Spleen (tissue), 11 donors: ENCODE data around the gene SREBF1. TPM values are rescaled to one million over a fixed set of nuclear protein-coding genes. Genes with fewer than 3 reads are reported as not detected.

Source experiments
- DNase-seq: peaks from one replicate; pipeline ENCODE4 v3.0.0-alpha.2; 2020
- H3K27ac ChIP-seq, 8 donors: fragments of 200-600 bp; sonication (generic) in 7 of 8; 1 replicate in 4 of 8; 2 replicates in 4 of 8; pipeline versions ENCODE4 v1.5.0 to v1.8.0; 2016 to 2021; ENCODE audit warnings: inconsistent platforms in 4 of 8, mild to moderate bottlenecking in 4 of 8, moderate library complexity in 1 of 8
- H3K27me3 ChIP-seq, 7 donors: fragments of 200-600 bp; sonication (generic) in 6 of 7; replicated peaks in 1 of 7; 1 replicate in 4 of 7; 2 replicates in 3 of 7; pipeline versions ENCODE4 v1.5.0 to v1.8.0; 2016 to 2021; ENCODE audit warnings: inconsistent platforms in 3 of 7, mild to moderate bottlenecking in 1 of 7
- H3K36me3 ChIP-seq, 6 donors: fragments of 200-600 bp; sonication (generic) in 5 of 6; 1 replicate in 4 of 6; 2 replicates in 2 of 6; pipeline versions ENCODE4 v1.5.0 to v1.8.0; 2016 to 2021; ENCODE audit warnings: inconsistent platforms in 2 of 6
- H3K4me1 ChIP-seq, 6 donors: fragments of 200-600 bp; sonication (generic) in 5 of 6; 1 replicate in 3 of 6; 2 replicates in 3 of 6; pipeline versions ENCODE4 v1.5.0 to v1.8.0; 2016 to 2021; ENCODE audit warnings: inconsistent platforms in 3 of 6
- H3K4me3 ChIP-seq, 8 donors: fragments of 200-600 bp; sonication (generic) in 7 of 8; 1 replicate in 4 of 8; 2 replicates in 4 of 8; pipeline versions ENCODE4 v1.5.0 to v1.8.0; 2016 to 2021; ENCODE audit warnings: inconsistent platforms in 4 of 8, mild to moderate bottlenecking in 4 of 8, moderate library complexity in 2 of 8
- H3K9me3 ChIP-seq, 8 donors: fragments of 200-600 bp; sonication (generic) in 7 of 8; 1 replicate in 4 of 8; 2 replicates in 4 of 8; pipeline versions ENCODE4 v1.5.0 to v1.8.0; 2016 to 2021; ENCODE audit warnings: inconsistent platforms in 4 of 8
- POLR2A ChIP-seq, 3 donors: fragments of 450-650 bp; IDR thresholded peaks; one replicate each; pipeline ENCODE4 v1.5.1; 2017; ENCODE audit warnings: antibody characterized with exemption in 3 of 3, mild to moderate bottlenecking in 1 of 3
- POLR2AphosphoS5 ChIP-seq, 3 donors: sonication (generic); formaldehyde crosslinking; IDR thresholded peaks; one replicate each; pipeline ENCODE4 v1.5.1; 2017; ENCODE audit warnings: antibody characterized with exemption in 3 of 3
- WGBS, 5 donors: extraction: QIAGEN DNeasy Blood & Tissue Kit in 3 of 5; methylation state at CpG; one replicate each; pipeline versions ENCODE4 v1.1.5 to v1.1.7; 2013 to 2018; 5-methylcytosine and 5-hydroxymethylcytosine counted together
- intact Hi-C: fragments of 100-400 bp; cut with DNase I; formaldehyde crosslinking; loops from one replicate; pipeline ENCODE4 v1.15.0; 2023; ENCODE audit warnings: low total_unique reads
- polyA plus RNA-seq, 3 donors: library from polyadenylated mRNA; stranded (reverse); fragments of 200-250 nt; gene quantifications; one replicate each; pipeline ENCODE4 v1.2.1, GENCODE V29; 2013
- total RNA-seq, 7 donors: library from RNA; depleted of rRNA in 3 of 7; stranded (reverse); fragments of >200 nt in 3 of 7; fragmentation: NEBNext Ultra II Directional in 4 of 7; extraction: Animal tissue kit (Norgen Biotek cat#: 25700) in 4 of 7; gene quantifications; one replicate each; pipeline versions ENCODE4 v1.1.0 to v1.2.1, GENCODE V29; 2016 to 2021
- TF ChIP-seq, protein P1 (sequence below), 11 experiments: fragments of 200-600 bp in 7 of 11; fragments of 450-650 bp in 4 of 11; sonication (generic) in 4 of 11; IDR thresholded peaks in 8 of 11; conservative IDR thresholded peaks in 3 of 11; 1 replicate in 7 of 11; 2 replicates in 4 of 11; pipeline versions ENCODE4 v1.4.0 to v1.8.0; 2016 to 2021; ENCODE audit warnings: antibody characterized with exemption in 11 of 11, inconsistent platforms in 4 of 11, mild to moderate bottlenecking in 1 of 11
- donor health status: healthy with polysubstance abuse.
- donor health status: DM: no; HTN: no; CAD: no; lungs with moderate emphysema.
- donor health status: DM: no; HTN: no; CAD: no.
- donor health status: Bipolar disorder and iron deficiency.
- donor health status: healthy.
- donor health status: DM: no; HTN: no; CAD: no.
- donor health status: DM: yes; HTN: yes; CAD: no.

SREBF1 gene
- total and polyA plus RNA-seq, 10 donors: 25.0 to 74.8 (median 48.0) TPM

DNA sequence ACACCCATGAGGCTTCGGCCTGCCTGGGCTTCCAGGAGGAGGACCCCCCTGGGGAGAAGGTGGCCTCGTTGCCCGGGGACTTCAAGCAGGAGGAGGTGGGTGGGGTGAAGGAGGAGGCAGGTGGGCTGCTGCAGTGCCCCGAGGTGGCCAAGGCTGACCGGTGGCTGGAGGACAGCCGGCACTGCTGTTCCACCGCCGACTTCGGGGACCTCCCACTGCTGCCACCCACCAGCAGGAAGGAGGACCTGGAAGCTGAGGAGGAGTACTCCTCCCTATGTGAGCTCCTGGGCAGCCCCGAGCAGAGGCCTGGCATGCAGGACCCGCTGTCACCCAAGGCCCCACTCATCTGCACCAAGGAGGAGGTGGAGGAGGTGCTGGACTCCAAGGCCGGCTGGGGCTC, 41.5 kb downstream of the SREBF1 start:
- Histone ChIP-seq H3K36me3 (peaks cover 0 to 71% (median 57%) of the 10 kb centered on the region in 6 donors), H3K9me3 (no peaks in the 10 kb centered on the region), H3K27me3 (no peaks in the 10 kb centered on the region), H3K4me1 (peaks cover 27 to 55% (median 45%) of the 10 kb centered on the region in 6 donors), H3K4me3 (no peak overlapping the region), H3K27ac (no peak overlapping the region)
- TF ChIP-seq POLR2A (IDR thresholded peaks at IDR 0.05) (no peak), POLR2AphosphoS5 (IDR thresholded peaks at IDR 0.05) (no peak)
- TF ChIP-seq, protein P1, sequence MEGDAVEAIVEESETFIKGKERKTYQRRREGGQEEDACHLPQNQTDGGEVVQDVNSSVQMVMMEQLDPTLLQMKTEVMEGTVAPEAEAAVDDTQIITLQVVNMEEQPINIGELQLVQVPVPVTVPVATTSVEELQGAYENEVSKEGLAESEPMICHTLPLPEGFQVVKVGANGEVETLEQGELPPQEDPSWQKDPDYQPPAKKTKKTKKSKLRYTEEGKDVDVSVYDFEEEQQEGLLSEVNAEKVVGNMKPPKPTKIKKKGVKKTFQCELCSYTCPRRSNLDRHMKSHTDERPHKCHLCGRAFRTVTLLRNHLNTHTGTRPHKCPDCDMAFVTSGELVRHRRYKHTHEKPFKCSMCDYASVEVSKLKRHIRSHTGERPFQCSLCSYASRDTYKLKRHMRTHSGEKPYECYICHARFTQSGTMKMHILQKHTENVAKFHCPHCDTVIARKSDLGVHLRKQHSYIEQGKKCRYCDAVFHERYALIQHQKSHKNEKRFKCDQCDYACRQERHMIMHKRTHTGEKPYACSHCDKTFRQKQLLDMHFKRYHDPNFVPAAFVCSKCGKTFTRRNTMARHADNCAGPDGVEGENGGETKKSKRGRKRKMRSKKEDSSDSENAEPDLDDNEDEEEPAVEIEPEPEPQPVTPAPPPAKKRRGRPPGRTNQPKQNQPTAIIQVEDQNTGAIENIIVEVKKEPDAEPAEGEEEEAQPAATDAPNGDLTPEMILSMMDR (IDR thresholded peaks at IDR 0.05 in 8 of 11, conservative IDR thresholded peaks at IDR 0.05 in 3 of 11): no peak
- 81 to 94% (median 89%) methylated on average over 2 to 12 of the region's 12 CpGs for WGBS, 5 donors
- intact Hi-C loops: loop anchor here (10.0 kb wide), 1 partner anchor 50 kb away; no protein-coding TSS in a partner anchor
- no peak for DNase-seq

DNA sequence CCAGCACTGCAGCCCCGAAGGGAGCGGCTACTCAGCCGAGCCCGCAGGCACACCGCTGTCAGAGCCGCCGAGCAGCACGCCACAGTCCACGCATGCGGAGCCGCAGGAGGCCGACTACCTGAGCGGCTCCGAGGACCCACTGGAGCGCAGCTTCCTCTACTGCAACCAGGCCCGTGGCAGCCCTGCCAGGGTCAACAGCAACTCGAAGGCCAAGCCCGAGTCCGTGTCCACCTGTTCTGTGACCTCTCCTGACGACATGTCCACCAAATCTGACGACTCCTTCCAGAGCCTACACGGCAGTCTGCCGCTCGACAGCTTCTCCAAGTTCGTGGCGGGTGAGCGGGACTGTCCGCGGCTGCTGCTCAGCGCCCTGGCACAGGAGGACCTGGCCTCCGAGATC, 42.4 kb downstream of the SREBF1 start:
- intact Hi-C loops: loop anchor here (10.0 kb wide), 1 partner anchor 50 kb away; no protein-coding TSS in a partner anchor
- TF ChIP-seq POLR2AphosphoS5 (IDR thresholded peaks at IDR 0.05): no peak
- TF ChIP-seq, protein P1 (IDR thresholded peaks at IDR 0.05 in 8 of 11, conservative IDR thresholded peaks at IDR 0.05 in 3 of 11): no peak
- TF ChIP-seq POLR2A (IDR thresholded peaks at IDR 0.05): no peak
- Histone ChIP-seq H3K36me3 (peaks cover 0 to 65% (median 57%) of the 10 kb centered on the region in 6 donors), H3K4me1 (peaks cover 29 to 60% (median 50%) of the 10 kb centered on the region in 6 donors), H3K27ac (peak overlapping the region in 2 of 8 donors; percentile 69 to 81), H3K4me3 (no peak overlapping the region), H3K9me3 (no peaks in the 10 kb centered on the region), H3K27me3 (no peaks in the 10 kb centered on the region)
- DNase-seq: no peak
- WGBS, 5 donors: 90 to 95% (median 91%) methylated on average over 31 of the region's 31 CpGs

DNA sequence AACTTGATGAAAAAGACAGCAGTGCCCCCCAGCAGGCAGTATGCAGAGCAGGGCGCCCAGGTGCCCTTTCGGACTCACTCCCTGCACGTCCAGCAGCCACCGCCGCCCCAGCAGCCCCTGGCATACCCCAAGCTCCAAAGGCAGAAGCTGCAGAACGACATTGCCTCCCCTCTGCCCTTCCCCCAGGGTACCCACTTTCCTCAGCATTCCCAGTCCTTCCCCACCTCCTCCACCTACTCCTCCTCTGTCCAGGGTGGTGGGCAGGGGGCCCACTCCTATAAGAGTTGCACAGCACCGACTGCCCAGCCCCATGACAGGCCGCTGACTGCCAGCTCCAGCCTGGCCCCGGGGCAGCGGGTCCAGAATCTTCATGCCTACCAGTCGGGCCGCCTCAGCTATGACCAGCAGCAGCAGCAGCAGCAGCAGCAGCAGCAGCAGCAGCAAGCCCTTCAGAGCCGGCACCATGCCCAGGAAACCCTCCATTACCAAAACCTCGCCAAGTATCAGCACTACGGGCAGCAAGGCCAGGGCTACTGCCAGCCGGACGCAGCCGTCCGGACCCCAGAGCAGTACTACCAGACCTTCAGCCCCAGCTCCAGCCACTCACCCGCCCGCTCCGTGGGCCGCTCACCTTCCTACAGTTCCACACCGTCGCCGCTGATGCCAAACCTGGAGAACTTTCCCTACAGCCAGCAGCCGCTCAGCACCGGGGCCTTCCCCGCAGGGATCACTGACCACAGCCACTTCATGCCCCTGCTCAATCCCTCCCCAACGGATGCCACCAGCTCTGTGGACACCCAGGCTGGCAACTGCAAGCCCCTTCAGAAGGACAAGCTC, 43.2 kb downstream of the SREBF1 start:
- Histone ChIP-seq H3K27ac (peak overlapping the region in 6 of 8 donors; percentile 8 to 81 (median 69)), H3K4me1 (peaks cover 29 to 64% (median 50%) of the 10 kb centered on the region in 6 donors), H3K36me3 (peaks cover 0 to 57% (median 54%) of the 10 kb centered on the region in 6 donors), H3K27me3 (no peaks in the 10 kb centered on the region), H3K9me3 (no peaks in the 10 kb centered on the region), H3K4me3 (peak overlapping the region in 1 of 8 donors; percentile 40)
- intact Hi-C loops: loop anchor here (10.0 kb wide), 1 partner anchor 49 kb away; no protein-coding TSS in a partner anchor
- 81 to 93% (median 90%) methylated on average over 26 to 30 of the region's 30 CpGs for WGBS, 5 donors
- TF ChIP-seq POLR2AphosphoS5 (IDR thresholded peaks at IDR 0.05): peak in 2 of 3 donors; percentile 62 to 67
- TF ChIP-seq, protein P1 (IDR thresholded peaks at IDR 0.05 in 8 of 11, conservative IDR thresholded peaks at IDR 0.05 in 3 of 11): no peak
- DNase-seq: peak; percentile 84
